ENCODE measurements around the gene EYA2.
"Not testable (repeated sequence)": the region's sequence is repeated elsewhere in the genome, so short reads cannot be mapped to it uniquely, and the experiment has no call there.

The EYA2 gene

DNA sequence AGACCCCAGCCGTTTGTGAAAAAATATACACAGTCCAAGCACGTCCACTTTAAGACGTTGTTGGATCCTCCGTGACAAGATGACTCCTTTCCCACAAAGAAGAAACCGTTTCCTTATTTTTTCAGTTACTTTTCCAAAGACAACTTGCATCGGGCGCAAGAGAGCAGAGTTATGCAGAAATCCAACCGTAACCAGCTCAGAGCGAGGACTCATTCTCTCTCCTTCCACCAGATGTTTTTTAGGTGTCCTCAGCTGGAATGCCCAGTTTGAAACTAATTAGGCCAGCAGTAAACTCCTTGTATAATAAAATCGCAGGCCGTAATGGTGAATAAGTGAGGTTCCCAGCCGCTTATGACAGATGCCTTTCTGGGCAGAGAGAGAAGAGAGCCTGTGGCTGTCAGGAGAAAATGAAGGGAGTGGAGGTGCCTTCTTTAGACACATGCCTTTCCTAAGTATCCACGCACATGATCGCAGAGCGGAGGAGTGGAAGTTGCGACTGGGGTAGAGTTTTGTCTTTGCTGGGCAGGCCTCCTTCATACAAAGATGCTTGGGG is 2.8 kb downstream of the EYA2 start:
- DNase-seq, result no peak

- no peak for DNase-seq
Measured at GRCh38 chr20:46898423-46898822, 3.8 kb downstream of the EYA2 start.

DNA sequence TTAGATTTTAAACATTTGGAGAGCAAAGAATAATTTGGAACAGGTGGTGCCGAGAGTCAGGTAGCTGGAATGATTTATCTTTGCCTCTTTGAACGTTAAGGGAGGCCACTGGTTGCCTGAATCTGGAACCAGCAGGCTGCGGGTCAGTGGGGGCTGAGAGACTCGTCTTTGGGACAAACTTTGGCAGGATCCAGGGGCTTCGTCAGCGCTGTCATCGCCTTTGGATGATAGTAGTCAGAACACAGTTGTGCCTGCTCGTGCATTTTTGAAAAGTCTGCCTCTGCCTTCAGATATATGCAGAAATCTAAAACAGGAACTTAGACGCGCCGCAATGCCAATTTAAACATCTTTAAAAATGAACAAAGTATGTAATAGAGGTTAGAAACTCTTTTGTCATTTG is 5.0 kb downstream of the EYA2 start:
- DNase-seq, result no peak

DNA sequence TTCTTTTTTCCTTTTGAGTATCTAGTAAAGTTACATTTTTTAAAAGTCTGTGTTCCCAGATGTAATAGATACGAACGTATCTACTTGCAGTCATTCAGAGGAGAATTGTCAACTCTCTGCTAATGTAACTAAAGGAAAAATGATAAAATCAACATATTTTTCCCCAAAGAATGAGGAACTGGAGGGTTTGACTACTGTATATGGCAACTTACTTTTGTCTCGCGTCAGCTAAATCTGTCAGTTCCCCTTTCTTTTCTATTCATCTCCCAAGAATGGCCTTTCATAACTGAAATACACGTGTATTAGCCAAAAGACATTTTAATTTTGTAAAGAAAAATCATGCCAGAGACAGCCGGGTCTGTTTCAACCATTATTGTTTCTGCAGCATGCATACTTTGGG is 5.4 kb downstream of the EYA2 start:
- no peak for DNase-seq

GRCh38 chr20:46900826-46901225 is 6.2 kb downstream of the EYA2 start:
- no peak for DNase-seq

DNA sequence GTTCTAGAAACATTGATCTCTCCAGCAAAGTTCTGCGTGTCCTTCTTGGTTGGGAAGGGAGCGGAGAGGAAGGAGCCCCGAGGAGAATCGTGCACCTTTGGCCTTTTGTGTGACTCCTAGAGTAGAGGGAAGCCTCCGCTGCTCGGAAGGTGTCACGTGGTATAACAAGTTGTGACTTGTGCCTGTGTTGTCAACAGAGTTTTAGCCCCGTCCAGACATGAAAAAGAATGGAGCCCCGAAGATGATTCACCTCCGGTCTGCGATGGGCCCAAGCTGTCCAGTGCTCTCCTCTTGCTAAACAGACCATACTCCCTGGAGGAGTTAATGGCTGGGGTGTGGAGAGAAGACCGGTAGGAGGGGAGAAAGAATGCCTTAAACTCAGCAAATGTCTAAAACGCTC is 7.0 kb downstream of the EYA2 start:
- no peak for DNase-seq

DNA sequence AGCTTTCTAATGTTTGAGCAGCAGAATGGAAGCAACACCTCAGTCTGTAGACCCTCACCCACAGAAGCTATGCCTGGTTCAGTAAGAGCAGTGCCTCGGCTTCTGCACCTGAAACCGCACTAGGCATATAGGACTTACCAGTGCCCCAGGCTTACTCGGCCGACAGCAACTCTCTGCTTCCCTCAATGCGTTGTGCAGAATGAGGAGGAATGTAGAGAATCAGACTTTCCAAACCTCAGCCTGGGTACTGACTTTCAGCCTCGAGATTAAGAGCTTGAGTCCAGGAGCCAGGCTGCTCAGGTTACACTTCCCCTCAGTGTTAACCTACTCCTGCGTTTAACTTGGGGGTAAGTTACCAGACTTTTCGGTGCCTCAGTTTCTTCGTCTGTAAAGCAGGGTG is 8.6 kb downstream of the EYA2 start:
- no peak for DNase-seq

- DNase-seq, result no peak
Measured at GRCh38 chr20:46903937-46904336, 9.3 kb downstream of the EYA2 start.

DNA sequence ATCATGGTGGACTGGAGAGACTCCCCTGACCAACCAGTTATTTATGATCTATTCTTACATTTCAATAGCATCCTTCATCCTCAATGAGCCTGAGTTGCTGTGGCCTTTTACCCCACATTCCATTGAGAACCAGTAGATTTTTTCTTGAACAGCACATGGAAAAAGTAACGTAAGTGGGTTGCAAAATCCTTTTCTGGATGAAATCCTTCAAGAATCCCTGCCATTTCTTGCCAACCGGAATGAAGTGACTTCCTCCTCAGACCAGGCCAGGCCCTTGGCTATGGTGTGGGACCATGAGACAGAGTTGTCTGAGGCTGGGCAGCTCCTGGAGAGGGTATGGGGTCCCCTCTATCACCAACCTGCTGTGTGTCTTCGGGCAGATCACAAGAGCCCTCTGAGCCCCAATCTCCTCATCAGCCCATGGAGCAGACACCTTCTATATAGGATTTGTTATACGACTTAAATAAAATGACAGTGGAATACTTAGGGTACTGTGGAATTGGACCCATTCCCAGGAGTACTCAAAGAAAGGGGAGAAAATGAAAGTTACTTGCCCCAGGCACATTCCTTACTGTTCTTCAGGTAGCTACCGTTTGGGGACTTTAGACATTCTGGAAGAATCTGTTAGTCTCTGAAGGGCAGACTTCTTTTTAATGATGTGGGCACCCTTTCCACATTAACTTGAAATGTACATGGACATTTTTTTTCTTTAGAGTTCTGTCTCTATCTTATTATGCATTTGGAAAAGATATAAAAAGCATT is 10.9 kb downstream of the EYA2 start:
- no peak for DNase-seq

DNA sequence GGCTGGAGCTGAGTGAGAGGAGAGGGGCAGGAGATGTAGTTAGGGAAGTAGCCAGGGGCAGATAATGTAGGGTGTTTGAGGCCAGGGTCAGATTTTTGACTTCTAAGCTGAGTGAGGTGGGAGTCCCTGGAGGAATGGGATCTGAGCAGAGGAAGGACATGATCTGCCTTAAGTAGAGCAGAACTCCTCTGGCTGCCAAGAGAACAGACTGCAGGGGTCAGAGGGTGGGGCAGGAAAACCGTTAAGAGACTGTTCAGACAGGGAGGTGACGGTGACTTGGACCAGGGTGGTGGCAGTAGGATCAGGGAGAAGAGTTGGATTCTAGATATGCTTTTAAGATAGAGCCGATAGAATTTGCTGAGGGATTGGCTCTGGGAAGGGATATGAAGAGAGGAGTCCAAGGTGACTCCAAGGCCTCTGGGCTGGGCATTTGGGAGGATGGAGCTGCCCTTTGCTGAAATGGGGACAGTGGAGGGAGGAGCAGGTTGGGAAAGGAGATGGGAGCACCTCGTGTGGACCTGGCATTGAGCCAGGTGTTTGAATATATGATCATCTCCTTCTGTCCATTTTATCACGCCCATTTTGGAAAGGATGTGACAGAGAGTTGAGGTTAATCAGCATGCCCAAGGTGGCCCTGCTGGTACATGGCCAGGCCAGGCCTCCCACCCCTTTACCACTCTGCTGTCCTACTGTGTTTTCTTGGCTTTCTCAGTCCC is 18.8 kb downstream of the EYA2 start:
- no peak for DNase-seq

- no peak for DNase-seq
Measured at GRCh38 chr20:46914789-46915379, 20.2 kb downstream of the EYA2 start.

DNA sequence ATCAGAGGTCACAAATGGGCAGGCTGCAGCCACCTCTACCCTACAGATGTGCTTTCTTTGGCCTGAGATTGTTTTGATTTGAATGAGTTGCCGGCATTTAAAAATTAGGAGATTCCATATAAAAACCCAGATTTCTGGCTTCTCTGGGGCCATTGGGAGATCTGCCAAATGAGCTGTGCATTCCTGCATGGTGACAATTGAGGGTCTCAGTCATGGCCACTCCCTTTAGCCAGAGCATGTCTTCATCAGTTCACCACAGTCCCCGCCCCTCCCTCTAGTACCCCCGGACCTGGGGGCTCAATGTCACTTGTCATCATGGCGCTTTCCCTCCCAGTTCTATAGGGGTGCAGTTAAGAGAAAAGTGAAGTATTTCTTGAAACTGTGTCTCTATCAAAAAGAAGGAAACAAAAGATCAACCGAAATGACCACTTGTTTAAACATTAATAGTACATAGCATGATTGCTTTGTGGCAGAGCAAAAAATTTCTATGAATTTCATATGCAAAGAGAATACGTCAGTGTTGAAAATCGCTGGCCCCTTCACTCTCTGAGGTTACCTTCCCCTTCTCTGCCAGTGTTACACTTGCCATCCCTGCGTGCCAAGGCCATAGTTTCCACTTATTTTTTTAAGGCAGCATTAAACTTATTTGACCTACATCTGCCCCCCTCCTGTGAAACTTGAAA is 21.1 kb downstream of the EYA2 start:
- DNase-seq, result no peak

GRCh38 chr20:46916258-46916603 is 21.6 kb downstream of the EYA2 start:
- no peak for DNase-seq

- no peak for DNase-seq
Measured at GRCh38 chr20:46917155-46917554, 22.5 kb downstream of the EYA2 start.

- DNase-seq, result no peak
Measured at GRCh38 chr20:46920114-46920513, 25.5 kb downstream of the EYA2 start.

GRCh38 chr20:46922841-46923240 is 28.2 kb downstream of the EYA2 start:
- not testable (repeated sequence) for DNase-seq

DNA sequence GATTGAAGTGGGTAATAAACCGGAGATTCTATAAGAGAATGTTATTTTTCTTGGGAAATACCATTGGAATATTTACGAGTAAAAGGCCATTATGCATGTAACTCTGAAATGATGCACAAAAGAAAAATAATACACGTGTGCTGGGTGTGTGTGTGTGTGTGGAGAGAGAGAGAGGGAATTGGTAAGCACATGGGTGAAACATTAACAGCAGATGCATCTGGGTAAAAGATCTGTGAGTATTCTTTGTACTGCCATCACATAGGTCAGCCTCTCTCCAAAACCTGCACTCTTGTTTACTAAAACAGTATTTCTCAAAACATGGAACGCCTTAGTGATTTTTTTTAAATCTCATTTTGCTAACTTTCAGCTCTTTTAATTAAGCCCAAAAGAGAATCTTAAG is 28.9 kb downstream of the EYA2 start:
- no peak for DNase-seq

GRCh38 chr20:46928580-46929132 is 34.0 kb downstream of the EYA2 start:
- DNase-seq, result no peak

DNA sequence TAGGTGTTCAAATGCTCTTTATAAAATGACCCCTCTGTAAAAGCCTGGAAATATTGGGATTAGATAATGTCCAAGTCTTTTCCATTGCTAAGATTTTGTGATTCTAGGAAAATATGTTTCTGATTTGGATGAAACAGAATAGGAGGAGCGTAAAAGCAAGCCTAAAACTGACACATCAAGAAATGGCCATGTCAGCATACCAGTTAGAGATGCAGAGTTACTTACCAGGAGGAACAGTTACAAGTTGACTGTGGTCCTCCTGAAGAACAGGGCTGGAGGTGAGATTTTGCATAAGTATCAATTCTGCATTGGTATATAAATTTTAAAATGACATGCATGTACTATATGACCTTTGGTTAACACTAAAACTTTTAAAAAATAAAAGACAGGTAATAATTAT is 35.3 kb downstream of the EYA2 start:
- DNase-seq, result no peak

DNA sequence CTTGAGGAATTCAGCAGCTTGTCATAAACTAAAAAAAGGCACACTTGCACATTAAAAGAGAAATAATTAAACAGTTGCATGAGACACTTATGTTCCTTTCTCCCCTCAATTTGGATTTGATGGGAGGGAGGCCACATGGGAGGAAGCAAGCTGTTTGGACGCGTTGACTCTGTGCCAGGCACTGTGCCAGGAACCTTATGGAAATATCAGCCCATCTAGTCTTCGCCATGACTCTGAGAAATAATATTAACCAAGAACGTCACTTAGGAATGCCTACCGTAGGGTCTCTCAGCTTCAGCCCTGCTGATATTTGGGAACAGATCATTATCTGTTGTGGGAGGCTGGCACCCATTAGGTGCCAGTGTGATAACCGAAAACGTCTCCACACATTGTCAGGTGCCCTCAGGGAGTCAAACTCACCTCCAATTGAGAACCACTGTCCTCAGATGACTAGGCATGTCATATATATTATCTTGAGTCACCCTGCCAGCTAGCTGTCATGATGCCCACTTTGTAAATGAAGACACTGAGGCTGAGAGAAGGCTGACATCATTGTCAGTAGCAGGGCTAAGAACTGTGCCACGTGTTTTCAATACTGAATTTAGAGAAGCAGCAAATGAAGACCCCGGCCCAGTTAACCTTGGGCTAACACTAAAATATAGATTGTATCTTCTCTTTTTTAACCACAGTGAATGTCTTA is 36.1 kb downstream of the EYA2 start:
- no peak for DNase-seq

DNA sequence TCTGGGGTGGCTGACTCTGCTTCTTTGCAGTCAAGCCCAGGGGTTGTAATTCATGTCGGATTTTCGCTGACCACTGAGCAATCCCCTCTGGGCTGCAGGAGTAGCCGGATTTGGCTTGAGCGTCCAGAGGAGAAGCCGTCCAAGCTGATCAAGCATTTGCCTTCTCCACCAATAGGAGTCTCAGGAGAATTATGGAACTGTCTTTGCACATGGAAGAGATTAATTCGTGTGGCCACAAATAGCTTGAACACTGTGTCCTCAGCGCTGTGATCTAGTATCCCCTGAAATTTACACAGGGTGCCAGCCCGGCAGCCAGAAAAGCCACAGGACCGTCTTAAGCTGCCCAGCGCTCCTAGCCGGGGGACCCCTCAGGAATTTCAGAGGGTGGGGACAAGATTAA is 37.1 kb downstream of the EYA2 start:
- no peak for DNase-seq

GRCh38 chr20:46932439-46932838 is 37.8 kb downstream of the EYA2 start:
- not testable (repeated sequence) for DNase-seq
